CD4-positive, alpha-beta T cell (primary cell): ENCODE results near the gene CEP250. TPM values are rescaled to one million over a fixed set of nuclear protein-coding genes. Genes with fewer than 3 reads are reported as not detected.
A peak's percentile ranks its signal among the peaks of the same experiment; 100 is the strongest.

Source experiments
- ATAC-seq: fragments of 200-7000 bp; cut with Tn5 transposase; one replicate; pipeline ENCODE4 v1.10.0; 2022; ENCODE audit warnings: mild to moderate bottlenecking; ENCODE audit not compliant: poor library complexity
- CTCF ChIA-PET: fragments of 350-600 bp; sonication (Branson Sonifier 250); formaldehyde crosslinking; loops from one replicate; lab custom pipeline; 2021; ENCODE audit warnings: antibody characterized with exemption, inconsistent platforms; lab: Charles Lee
- POLR2A ChIA-PET: fragments of 350-600 bp; sonication (Branson Sonifier 250); formaldehyde crosslinking; loops from one replicate; lab custom pipeline; 2021; ENCODE audit warnings: antibody characterized with exemption, inconsistent platforms; lab: Charles Lee
- DNase-seq, 14 experiments: peaks; one replicate each; pipeline ENCODE4 v3.0.0-alpha.2; 2013 to 2020; ENCODE audit warnings: mixed read lengths in 2 of 14
- H3K27ac ChIP-seq, 2 donors: one replicate each; pipeline versions ENCODE4 v1.5.1 to v1.7.0; 2013; ENCODE audit warnings: low read length in 2 of 2, low read depth in 1 of 2, mild to moderate bottlenecking in 1 of 2
- H3K27me3 ChIP-seq, 2 experiments: 1 replicate in 1 of 2; 2 replicates in 1 of 2; pipeline versions ENCODE4 v1.6.1 to v1.7.0; 2013; ENCODE audit warnings: low read length in 2 of 2, control low read depth in 1 of 2, mild to moderate bottlenecking in 1 of 2, moderate library complexity in 1 of 2; ENCODE audit not compliant: insufficient read depth in 2 of 2, control insufficient read depth in 1 of 2
- H3K36me3 ChIP-seq: one replicate; pipeline ENCODE4 v1.6.1; 2013; ENCODE audit warnings: low read length, control low read depth; ENCODE audit not compliant: insufficient read depth
- H3K4me1 ChIP-seq: one replicate; pipeline ENCODE4 v1.6.1; 2013; ENCODE audit warnings: low read length, control low read depth; ENCODE audit not compliant: insufficient read depth
- H3K4me3 ChIP-seq: one replicate; pipeline ENCODE4 v1.5.1; 2013; ENCODE audit warnings: mild to moderate bottlenecking, low read length, moderate library complexity
- H3K9me3 ChIP-seq, 2 experiments: 1 replicate in 1 of 2; 2 replicates in 1 of 2; pipeline versions ENCODE4 v1.6.1 to v1.7.0; 2013; ENCODE audit warnings: low read length in 2 of 2, mild to moderate bottlenecking in 2 of 2, control low read depth in 1 of 2, moderate library complexity in 1 of 2; ENCODE audit not compliant: control insufficient read depth in 1 of 2, insufficient read depth in 1 of 2
- H3K27ac Mint-ChIP-seq: one replicate; pipeline ENCODE4 v1.8.0; 2020; ENCODE audit warnings: mixed read lengths
- H3K27me3 Mint-ChIP-seq: one replicate; pipeline ENCODE4 v1.8.0; 2021; ENCODE audit warnings: mixed read lengths
- H3K36me3 Mint-ChIP-seq: one replicate; pipeline ENCODE4 v1.8.0; 2021; ENCODE audit warnings: low read depth, mixed read lengths
- H3K4me1 Mint-ChIP-seq: one replicate; pipeline ENCODE4 v1.8.0; 2021; ENCODE audit warnings: low read depth, mixed read lengths
- H3K4me3 Mint-ChIP-seq: one replicate; pipeline ENCODE4 v1.8.0; 2020; ENCODE audit warnings: mild to moderate bottlenecking, mixed read lengths
- H3K9me3 Mint-ChIP-seq: one replicate; pipeline ENCODE4 v1.8.0; 2020; ENCODE audit warnings: mixed read lengths
- CTCF ChIP-seq: fragments of 200-600 bp; IDR thresholded peaks from one replicate; pipeline ENCODE4 v1.8.0; 2022; ENCODE audit warnings: antibody characterized with exemption, mild to moderate bottlenecking
- intact Hi-C, 2 experiments: fragments of 100-400 bp; cut with DNase I in 1 of 2; cut with micrococcal nuclease in 1 of 2; formaldehyde crosslinking; loops; one replicate each; pipeline versions ENCODE4 v1.15.1 to v1.9.0; 2023 to 2025; cut with DNase I, micrococcal nuclease
- polyA plus RNA-seq, 2 donors: library from polyadenylated mRNA; unstranded; fragments of 120-200 nt; gene quantifications; one replicate each; pipeline ENCODE4 v1.2.1, GENCODE V29; 2013
- total RNA-seq, 174 experiments: library from RNA in 2 of 174; stranded (reverse) in 2 of 174; gene quantifications; one replicate each; pipeline ENCODE4 v1.2.3 and lab custom pipeline; 2021 to 2026

CEP250 gene, protein sequence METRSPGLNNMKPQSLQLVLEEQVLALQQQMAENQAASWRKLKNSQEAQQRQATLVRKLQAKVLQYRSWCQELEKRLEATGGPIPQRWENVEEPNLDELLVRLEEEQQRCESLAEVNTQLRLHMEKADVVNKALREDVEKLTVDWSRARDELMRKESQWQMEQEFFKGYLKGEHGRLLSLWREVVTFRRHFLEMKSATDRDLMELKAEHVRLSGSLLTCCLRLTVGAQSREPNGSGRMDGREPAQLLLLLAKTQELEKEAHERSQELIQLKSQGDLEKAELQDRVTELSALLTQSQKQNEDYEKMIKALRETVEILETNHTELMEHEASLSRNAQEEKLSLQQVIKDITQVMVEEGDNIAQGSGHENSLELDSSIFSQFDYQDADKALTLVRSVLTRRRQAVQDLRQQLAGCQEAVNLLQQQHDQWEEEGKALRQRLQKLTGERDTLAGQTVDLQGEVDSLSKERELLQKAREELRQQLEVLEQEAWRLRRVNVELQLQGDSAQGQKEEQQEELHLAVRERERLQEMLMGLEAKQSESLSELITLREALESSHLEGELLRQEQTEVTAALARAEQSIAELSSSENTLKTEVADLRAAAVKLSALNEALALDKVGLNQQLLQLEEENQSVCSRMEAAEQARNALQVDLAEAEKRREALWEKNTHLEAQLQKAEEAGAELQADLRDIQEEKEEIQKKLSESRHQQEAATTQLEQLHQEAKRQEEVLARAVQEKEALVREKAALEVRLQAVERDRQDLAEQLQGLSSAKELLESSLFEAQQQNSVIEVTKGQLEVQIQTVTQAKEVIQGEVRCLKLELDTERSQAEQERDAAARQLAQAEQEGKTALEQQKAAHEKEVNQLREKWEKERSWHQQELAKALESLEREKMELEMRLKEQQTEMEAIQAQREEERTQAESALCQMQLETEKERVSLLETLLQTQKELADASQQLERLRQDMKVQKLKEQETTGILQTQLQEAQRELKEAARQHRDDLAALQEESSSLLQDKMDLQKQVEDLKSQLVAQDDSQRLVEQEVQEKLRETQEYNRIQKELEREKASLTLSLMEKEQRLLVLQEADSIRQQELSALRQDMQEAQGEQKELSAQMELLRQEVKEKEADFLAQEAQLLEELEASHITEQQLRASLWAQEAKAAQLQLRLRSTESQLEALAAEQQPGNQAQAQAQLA (N-terminal part only)
- total RNA-seq (10 to 100 TPM; 27.6 to 33.1 TPM), total RNA-seq (lab: John Stamatoyannopoulos, UW) (21.9 to 193 (median 115) reads per million in 172 experiments)
- 39.6 TPM for polyA plus RNA-seq (2013, experiment 1 of 2)
- 45.3 TPM for polyA plus RNA-seq (2013, experiment 2 of 2)

DNA sequence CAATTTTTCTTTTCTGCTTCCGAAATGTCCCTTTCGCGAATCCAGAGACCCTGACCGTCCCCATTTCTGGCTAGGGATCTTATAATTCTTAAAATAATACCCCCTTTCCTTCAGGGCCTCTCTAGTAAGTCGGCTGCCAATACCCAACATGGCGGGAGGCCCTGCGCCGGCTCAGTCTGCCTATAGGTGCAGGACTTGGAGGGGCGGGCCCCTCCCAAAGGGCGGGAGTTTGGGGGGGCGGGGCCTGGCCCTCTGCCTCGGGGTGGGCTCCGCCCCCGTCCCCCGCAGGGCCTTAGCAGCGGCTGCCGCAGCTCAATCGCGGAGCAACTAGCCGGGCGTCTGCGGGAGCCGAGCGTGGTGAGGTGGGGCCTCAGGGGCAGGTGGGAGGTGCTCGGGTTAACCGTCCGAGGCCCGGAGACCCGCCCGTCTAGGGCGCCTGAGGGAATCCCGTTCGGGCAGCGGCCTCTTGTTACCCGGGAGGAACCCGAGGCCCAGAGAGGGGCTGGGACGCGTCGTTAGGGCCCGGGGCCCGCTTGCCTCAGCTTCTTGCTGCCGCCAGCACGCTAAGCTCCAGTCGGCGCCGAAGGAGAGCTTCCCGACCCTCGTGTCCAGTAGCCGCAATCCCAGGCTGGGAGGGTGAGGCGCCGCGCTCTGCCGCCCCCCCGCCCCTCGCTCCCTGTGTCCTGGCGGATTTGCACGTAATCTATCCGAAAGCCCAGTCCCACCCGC lies at the start of gene CEP250:
CEP250 (plus strand) TSS at position 718 of the 729 bp plus-strand sequence. CDS start 6,770 bp downstream, outside the sequence.
- H3K36me3 Mint-ChIP-seq, result peaks cover 6% of the 10 kb centered on the region
- intact Hi-C loops, result loop anchor here in 1 of 2 experiments (2.0 to 10.0 kb wide), 6 partner anchors 37 to 320 kb away; partner anchors contain the start of genes PHF20 and RBM39
- peak; percentile 96 for ATAC-seq

GRCh38 chr20:35405775-35406174 lies 49.6 kb upstream of the CEP250 start:
- H3K9me3 ChIP-seq, result peaks cover 4 to 10% of the 10 kb centered on the region in 2 experiments
- peaks cover 6% of the 10 kb centered on the region for H3K4me1 ChIP-seq
- CTCF ChIA-PET, result no interaction called here
- H3K27me3 ChIP-seq, result no peaks in the 10 kb centered on the region
- no peak for DNase-seq
- ATAC-seq, result no peak
- H3K4me3 ChIP-seq, result no peak overlapping the region
- no peak overlapping the region for H3K27ac Mint-ChIP-seq
- no peak overlapping the region for H3K4me3 Mint-ChIP-seq
- no peaks in the 10 kb centered on the region for H3K27me3 Mint-ChIP-seq
- peaks cover 54% of the 10 kb centered on the region for H3K36me3 Mint-ChIP-seq
- POLR2A ChIA-PET, result no interaction called here
- H3K9me3 Mint-ChIP-seq, result peaks cover 6% of the 10 kb centered on the region
- intact Hi-C loops, result no loop called here
- H3K27ac ChIP-seq, result no peak overlapping the region
- peaks cover 22% of the 10 kb centered on the region for H3K4me1 Mint-ChIP-seq
- peaks cover 28% of the 10 kb centered on the region for H3K36me3 ChIP-seq
- no peak for TF ChIP-seq CTCF

More for the DNA sequence above, at the start of gene CEP250:
- TF ChIP-seq CTCF, result no peak
- ChIA-PET CTCF (interaction anchor here (0.8 to 2.4 kb wide), 8 partner anchors 8 to 583 kb away, joined by 3 to 11 read pairs (median 4); partner anchors contain the start of genes GGT7 and SCAND1), POLR2A (interaction anchor here (0.6 to 4.4 kb wide), 24 partner anchors 8 to 1343 kb away, joined by 3 to 36 read pairs (median 6); partner anchors contain the start of genes CPNE1, DYNLRB1, EDEM2 and EIF2S2)
- H3K27ac ChIP-seq, result peak within 1 kb of the TSS; percentile 83 to 94
- H3K27me3 Mint-ChIP-seq, result no peaks in the 10 kb centered on the region
- H3K4me1 Mint-ChIP-seq, result peaks cover 29% of the 10 kb centered on the region
- H3K9me3 Mint-ChIP-seq, result no peaks in the 10 kb centered on the region
- peak within 1 kb of the TSS; percentile 91 for H3K4me3 ChIP-seq
- no peaks in the 10 kb centered on the region for H3K27me3 ChIP-seq
- H3K4me3 Mint-ChIP-seq, result peak within 1 kb of the TSS; percentile 97
- DNase-seq, result peak; percentile 87 to 97 (median 94)
- H3K4me1 ChIP-seq, result peaks cover 19% of the 10 kb centered on the region
- H3K36me3 ChIP-seq, result no peaks in the 10 kb centered on the region
- no peaks in the 10 kb centered on the region for H3K9me3 ChIP-seq
- peak within 1 kb of the TSS; percentile 87 for H3K27ac Mint-ChIP-seq
